Globus pallidus (tissue), 1 donor: Measurements from ENCODE around the gene PRAMEF4.
"Not testable (repeated sequence)": the region's sequence is repeated elsewhere in the genome, so short reads cannot be mapped to it uniquely, and the experiment has no call there.

ENCODE experiments used
- DNase-seq: peaks from one replicate; pipeline ENCODE4 v3.0.0-alpha.2; 2015; ENCODE audit warnings: low spot score

The PRAMEF4 gene

DNA sequence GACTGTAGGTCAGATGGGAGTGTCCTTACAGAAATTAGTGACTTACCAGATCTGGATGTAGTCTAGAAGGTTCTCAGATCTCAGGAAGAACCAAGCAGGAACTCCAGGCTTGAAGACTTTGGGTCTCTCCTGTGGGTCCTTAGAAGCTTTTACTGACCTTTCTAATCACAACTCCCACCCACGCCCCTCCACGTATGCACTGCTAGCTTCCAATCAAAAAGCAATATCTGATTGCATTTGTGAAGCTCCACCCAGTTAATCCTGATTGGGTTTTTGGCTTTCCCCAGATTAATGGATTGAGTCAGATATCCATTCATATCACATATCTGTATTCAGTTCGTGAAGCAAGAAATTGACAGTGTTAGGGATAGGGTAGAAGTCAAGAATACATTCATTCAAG lies at the start of gene PRAMEF4:
Gene PRAMEF4, minus strand, starts transcription at position 101 of the 400 bp plus-strand sequence. CDS start 2,807 bp downstream, outside the sequence.
- DNase-seq, result not testable (repeated sequence)

DNA sequence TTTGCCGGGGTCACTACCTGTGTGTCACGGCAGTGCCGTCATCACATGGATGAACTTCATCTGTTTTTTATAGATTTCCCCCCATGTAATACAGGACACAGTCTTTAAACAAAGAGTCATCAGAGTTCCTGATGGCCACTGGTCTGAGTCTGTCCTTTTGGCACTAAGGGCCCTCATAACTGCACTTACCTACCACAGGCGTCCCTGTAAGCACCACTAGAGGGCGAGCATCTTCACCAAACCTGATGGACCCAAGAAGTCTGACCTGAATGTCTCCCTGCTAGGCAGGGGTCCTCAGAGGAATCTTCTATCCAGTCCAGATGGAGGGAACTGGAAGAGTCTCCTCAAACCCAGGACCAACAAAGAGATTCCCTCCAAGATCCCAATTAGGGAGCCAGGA lies 38.4 kb upstream of the PRAMEF4 start:
- DNase-seq, result not testable (repeated sequence)

DNA sequence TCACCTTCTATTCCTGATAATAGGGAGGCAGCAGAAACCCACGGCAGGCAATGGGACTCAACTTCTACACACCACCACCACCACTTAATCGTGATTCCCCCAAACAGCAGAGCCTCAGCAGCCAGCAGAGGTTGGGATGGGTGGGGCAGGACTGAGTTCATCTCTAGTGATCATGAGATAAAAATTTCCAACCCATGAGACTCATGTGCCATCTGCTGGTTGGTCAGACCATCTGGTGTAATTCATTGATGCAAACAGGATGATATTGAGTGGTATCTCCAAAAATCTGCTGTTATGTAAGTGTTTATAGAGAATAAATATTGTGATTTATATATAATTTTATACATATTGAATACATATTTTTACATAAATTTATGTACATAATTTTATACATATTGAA lies 35.7 kb upstream of the PRAMEF4 start:
- not testable (repeated sequence) for DNase-seq

DNA sequence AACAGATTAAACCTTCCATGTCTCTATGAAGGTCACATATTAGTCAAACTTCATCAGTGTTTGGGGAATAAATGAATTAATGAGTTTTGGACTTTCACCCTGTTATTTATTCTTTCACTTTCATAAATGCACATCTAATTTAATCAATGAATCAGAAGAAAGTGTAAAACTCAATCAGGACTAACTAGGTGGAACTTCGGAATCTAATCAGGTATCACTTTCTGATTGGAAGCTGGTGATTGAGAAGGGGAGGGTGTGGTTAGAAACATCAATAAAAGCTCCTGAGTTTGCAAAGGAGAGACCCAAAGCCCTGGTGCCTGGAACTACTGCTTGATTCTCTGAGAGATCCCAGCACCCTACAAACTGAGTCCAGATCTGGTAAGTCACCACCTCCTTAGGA lies 30.3 kb upstream of the PRAMEF4 start, which contains the start of gene PRAMEF7:
Gene PRAMEF7, plus strand, starts transcription at position 301 of the 400 bp plus-strand sequence. CDS start 1,083 bp downstream, outside the sequence.
- not testable (repeated sequence) for DNase-seq

DNA sequence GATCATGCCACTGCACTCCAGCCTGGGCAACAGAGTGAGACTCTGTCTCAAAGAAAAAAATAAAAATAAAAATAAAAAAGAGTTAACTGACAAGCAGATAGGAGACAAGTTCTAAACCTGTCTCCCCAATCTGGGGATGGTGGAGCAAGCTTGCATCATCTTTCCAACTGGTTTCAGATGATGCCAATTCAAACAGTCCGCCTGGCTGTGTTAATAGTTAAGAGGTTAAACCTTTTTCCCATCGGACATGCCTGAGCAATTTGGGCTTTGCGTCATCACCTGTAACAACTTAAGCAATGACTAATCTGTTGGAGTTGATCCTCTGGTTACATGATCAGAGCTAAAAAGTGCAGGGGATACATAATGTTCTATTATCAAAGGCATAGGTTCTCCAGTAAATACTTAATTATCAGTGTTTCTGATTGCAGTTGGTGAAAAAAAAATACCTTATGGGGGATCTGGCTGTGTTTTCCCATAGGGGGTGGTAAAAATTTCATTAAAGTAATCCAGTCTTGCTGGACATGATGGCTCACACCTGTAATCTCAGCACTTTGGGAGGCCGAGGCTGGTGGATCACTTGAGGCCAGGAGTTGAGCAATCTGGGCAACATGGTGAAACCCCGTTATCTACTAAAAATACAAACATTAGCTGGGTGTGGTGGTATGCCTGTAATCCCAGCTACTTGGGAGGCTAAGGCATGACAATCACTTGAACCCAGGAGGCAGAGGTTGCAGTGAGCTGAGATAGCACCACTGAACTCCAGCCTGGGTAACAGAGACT lies 18.0 kb upstream of the PRAMEF4 start:
- not testable (repeated sequence) for DNase-seq

- not testable (repeated sequence) for DNase-seq
Observed at GRCh38 chr1:12899186-12899585, 13.2 kb upstream of the PRAMEF4 start.

DNA sequence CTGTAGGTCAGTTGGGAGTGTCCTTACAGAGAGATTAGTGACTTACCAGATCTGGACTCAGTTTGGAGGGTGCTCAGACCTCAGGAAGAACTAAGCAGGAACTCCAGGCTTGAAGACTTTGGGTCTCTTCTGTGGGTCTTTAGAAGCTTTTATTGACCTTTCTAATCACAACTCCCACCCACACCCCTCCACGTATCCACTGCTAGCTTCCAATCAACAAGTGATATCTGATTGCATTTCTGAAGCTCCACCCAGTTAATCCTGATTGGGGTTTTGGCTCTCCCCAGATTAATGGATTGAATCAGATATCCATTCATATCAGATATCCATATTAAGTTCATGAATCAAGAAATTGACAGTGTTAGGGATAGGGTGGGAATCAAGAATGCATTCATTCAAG lies 12.2 kb upstream of the PRAMEF4 start, which contains the start of gene PRAMEF10:
Gene PRAMEF10, minus strand, starts transcription at position 101 of the 400 bp plus-strand sequence. CDS start 2,423 bp downstream, outside the sequence.
- not testable (repeated sequence) for DNase-seq

DNA sequence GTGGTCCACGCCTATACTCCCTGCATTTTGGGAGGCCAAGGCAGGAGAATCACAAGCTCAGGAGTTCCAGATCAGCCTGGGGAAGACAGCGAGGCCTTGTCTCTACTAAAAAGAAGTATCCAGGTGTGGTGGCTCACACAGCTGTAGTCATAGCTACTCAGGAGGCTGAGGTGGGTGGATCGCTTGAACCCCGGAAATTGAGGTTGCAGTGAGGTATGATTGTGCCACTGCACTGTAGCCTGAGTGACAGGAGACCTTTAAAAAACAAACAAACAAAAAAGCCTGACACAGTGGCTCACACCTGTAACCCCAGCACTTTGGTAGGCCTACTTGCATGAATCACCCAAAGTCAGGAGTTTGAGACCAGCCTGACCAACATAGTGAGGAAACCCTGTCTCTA lies 7.5 kb downstream of the PRAMEF4 start:
- DNase-seq, result not testable (repeated sequence)

- not testable (repeated sequence) for DNase-seq
Observed at GRCh38 chr1:12863131-12863880, 22.7 kb downstream of the PRAMEF4 start.

- not testable (repeated sequence) for DNase-seq
Observed at GRCh38 chr1:12856786-12857185, 29.2 kb downstream of the PRAMEF4 start, which contains the start of gene PRAMEF2. TSS of gene PRAMEF2 (plus strand) at chr1:12857086. CDS start at chr1:12859010, 1,924 bp downstream.

- no peak for DNase-seq
Observed at GRCh38 chr1:12851779-12852178, 34.2 kb downstream of the PRAMEF4 start.

DNA sequence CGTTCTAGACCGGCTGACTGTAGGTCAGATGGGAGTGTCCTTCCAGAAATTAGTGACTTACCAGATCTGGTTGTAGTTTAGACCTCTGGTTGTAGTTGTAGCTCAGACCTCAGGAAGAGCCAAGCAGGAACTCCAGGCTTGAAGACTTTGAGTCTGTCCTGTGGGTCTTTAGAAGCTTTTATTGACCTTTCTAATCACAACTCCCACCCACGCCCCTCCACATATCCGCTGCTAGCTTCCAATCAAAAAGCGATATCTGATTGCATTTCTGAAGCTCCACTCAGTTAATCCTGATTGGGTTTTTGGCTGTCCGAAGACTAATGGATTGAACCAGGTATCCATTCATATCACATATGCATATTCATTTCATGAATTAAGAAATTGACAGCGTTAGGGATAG lies 37.4 kb downstream of the PRAMEF4 start, which contains the start of gene HNRNPCL1:
Gene HNRNPCL1, minus strand, starts transcription at position 101 of the 400 bp plus-strand sequence. CDS start 431 bp downstream, outside the sequence.
- not testable (repeated sequence) for DNase-seq

DNA sequence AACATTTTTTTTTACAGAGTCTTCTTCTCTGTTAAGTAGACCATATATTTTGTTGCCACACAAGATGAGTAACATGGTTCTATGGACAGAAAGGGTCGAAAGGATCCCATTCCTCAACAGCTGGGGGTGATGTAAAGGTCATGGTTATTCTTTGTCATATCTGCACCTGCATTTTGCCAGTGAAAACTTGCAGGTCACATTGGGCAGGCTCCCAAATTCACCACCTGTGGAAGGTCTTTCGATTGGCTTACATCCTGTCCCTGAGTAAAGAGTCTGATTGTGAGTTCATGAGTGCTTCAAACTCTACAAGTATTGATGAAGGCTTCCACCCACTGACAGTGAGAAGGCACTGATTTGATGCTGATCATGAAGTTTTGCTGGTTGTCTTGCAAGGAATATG lies 52.8 kb downstream of the PRAMEF4 start:
- DNase-seq, result not testable (repeated sequence)

- not testable (repeated sequence) for DNase-seq
Observed at GRCh38 chr1:12831310-12831709, 54.7 kb downstream of the PRAMEF4 start, which contains the start of gene PRAMEF11. TSS of gene PRAMEF11 (minus strand) at chr1:12831410. CDS start at chr1:12828789, 2,621 bp downstream.
